Transverse colon (tissue), 4 donors: ENCODE measurements around the gene SSC5D. TPM values are rescaled to one million over a fixed set of nuclear protein-coding genes. Genes with fewer than 3 reads are reported as not detected.
A peak's percentile ranks its signal among the peaks of the same experiment; 100 is the strongest.

Experiments used
- DNase-seq: peaks from one replicate; pipeline ENCODE4 v3.0.0-alpha.2; 2019
- H3K27ac ChIP-seq, 4 donors: fragments of 200-600 bp; sonication (generic); 2 replicates each; pipeline ENCODE4 v1.5.1; 2016 to 2018; ENCODE audit warnings: inconsistent platforms in 4 of 4
- H3K27me3 ChIP-seq: fragments of 200-600 bp; sonication (generic); 2 replicates; pipeline ENCODE4 v1.5.1; 2017; ENCODE audit warnings: inconsistent platforms
- H3K36me3 ChIP-seq, 4 donors: fragments of 200-600 bp; sonication (generic); 2 replicates each; pipeline ENCODE4 v1.5.1; 2017 to 2019; ENCODE audit warnings: inconsistent platforms in 4 of 4
- H3K4me1 ChIP-seq, 4 donors: fragments of 200-600 bp; sonication (generic); 2 replicates each; pipeline ENCODE4 v1.5.1; 2017 to 2020; ENCODE audit warnings: inconsistent platforms in 4 of 4
- H3K4me3 ChIP-seq, 4 donors: fragments of 200-600 bp; sonication (generic); 1 replicate in 1 of 4; 2 replicates in 3 of 4; pipeline versions ENCODE4 v1.5.1 to v1.6.1; 2017 to 2019; ENCODE audit warnings: inconsistent platforms in 4 of 4
- H3K9me3 ChIP-seq, 2 donors: fragments of 200-600 bp; sonication (generic); 2 replicates each; pipeline ENCODE4 v1.5.1; 2017 to 2019; ENCODE audit warnings: inconsistent platforms in 2 of 2
- EP300 ChIP-seq: sonication (generic); formaldehyde crosslinking; IDR thresholded peaks from one replicate; pipeline ENCODE4 v1.6.1; 2017; ENCODE audit warnings: antibody characterized with exemption, low read depth
- POLR2A ChIP-seq: fragments of 450-650 bp; IDR thresholded peaks from one replicate; pipeline ENCODE4 v1.6.1; 2016; ENCODE audit warnings: antibody characterized with exemption, mild to moderate bottlenecking, moderate library complexity
- POLR2AphosphoS5 ChIP-seq, 3 donors: sonication (generic); formaldehyde crosslinking; IDR thresholded peaks; one replicate each; pipeline ENCODE4 v1.6.1; 2016; ENCODE audit warnings: antibody characterized with exemption in 3 of 3
- WGBS, 2 donors: methylation state at CpG; one replicate each; pipeline ENCODE4 v1.1.5; 2018; ENCODE audit warnings: low coverage in 1 of 2; 5-methylcytosine and 5-hydroxymethylcytosine counted together
- in situ Hi-C, 4 donors: fragments of 200-750 bp; cut with MboI; loops; one replicate each; pipeline versions ENCODE4 v1.15.0 to v1.15.1; 2017; ENCODE audit warnings: low sequenced_read_pairs in 3 of 4, low pct_ligation_motif_present in 1 of 4, low pct_unique_long_range_greater_than_20kb in 1 of 4
- intact Hi-C: fragments of 100-400 bp; cut with DNase I; formaldehyde crosslinking; loops from one replicate; pipeline ENCODE4 v1.15.1; 2023; ENCODE audit warnings: low total_unique reads
- total RNA-seq, 4 donors: library from RNA; depleted of rRNA; stranded (reverse); fragments of >200 nt; gene quantifications; one replicate each; pipeline ENCODE4 v1.1.0, GENCODE V29; 2016
- TF ChIP-seq, protein P1 (sequence below), 5 experiments: fragments of 200-600 bp in 3 of 5; fragments of 450-650 bp in 2 of 5; sonication (generic) in 3 of 5; IDR thresholded peaks; 1 replicate in 2 of 5; 2 replicates in 3 of 5; pipeline ENCODE4 v1.5.1; 2016 to 2017; ENCODE audit warnings: antibody characterized with exemption in 5 of 5, inconsistent platforms in 3 of 5, mild to moderate bottlenecking in 2 of 5, moderate library complexity in 1 of 5

Gene SSC5D
- total RNA-seq, 4 donors from 2014 or later: 3.4 to 41.2 (median 11.1) TPM

DNA sequence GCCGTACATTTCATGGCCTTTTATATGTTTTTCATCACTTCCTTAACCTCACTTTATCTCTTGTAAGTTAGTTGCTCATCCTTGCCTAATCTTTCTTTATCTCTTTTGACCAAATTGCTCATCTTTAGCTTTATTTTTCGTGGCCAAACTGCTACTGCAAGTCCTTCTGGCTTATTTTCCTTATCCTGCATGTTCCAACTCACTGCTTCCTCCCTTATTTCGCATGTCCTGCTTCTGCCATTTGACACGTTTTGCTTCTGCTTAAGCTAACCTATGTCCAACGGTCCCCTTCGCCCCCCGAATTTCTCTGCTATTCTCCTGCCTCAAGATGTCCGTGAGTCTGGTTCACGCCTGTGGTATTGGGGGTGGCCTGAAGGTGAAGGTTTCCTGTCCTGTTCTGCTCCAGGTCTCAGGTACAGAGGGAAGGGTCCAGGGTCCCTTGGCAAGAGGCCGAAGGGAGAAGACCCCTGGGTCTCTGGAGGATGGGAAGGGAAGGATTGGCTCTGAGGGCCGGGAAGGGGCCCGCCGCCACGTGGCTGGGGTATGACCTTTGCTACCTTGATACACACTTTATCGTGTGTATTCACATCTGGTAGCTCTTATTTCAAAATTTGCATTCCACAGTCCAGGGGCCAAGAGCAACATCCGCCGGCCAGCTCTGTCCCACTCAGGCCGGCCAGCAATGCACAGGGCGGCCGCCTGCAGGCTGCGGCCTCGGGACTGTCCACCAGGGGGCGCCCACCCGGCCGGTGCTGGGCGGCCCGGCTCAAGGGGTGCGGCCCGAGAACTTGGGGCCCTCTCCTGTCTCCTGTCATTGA is 20.8 kb upstream of the SSC5D start:
- Histone ChIP-seq H3K27me3 (no peaks in the 10 kb centered on the region), H3K4me1 (peaks cover 3 to 7% (median 5%) of the 10 kb centered on the region in 4 donors), H3K4me3 (no peak overlapping the region), H3K9me3 (no peaks in the 10 kb centered on the region), H3K36me3 (no peaks in the 10 kb centered on the region), H3K27ac (no peak overlapping the region)
- intact Hi-C loops (loop anchor here (2.0 kb wide), 1 partner anchor 37 kb away; no protein-coding TSS in a partner anchor), in situ Hi-C loops (no loop called here)
- TF ChIP-seq EP300 (no peak), POLR2AphosphoS5 (IDR thresholded peaks at IDR 0.05) (no peak), POLR2A (no peak)
- TF ChIP-seq, protein P1, sequence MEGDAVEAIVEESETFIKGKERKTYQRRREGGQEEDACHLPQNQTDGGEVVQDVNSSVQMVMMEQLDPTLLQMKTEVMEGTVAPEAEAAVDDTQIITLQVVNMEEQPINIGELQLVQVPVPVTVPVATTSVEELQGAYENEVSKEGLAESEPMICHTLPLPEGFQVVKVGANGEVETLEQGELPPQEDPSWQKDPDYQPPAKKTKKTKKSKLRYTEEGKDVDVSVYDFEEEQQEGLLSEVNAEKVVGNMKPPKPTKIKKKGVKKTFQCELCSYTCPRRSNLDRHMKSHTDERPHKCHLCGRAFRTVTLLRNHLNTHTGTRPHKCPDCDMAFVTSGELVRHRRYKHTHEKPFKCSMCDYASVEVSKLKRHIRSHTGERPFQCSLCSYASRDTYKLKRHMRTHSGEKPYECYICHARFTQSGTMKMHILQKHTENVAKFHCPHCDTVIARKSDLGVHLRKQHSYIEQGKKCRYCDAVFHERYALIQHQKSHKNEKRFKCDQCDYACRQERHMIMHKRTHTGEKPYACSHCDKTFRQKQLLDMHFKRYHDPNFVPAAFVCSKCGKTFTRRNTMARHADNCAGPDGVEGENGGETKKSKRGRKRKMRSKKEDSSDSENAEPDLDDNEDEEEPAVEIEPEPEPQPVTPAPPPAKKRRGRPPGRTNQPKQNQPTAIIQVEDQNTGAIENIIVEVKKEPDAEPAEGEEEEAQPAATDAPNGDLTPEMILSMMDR (IDR thresholded peaks at IDR 0.05): peak; percentile 91 to 100 (median 99)
- DNase-seq: peak; percentile 75
- WGBS, 2 donors: 33 to 59% methylated on average over 8 to 29 of the region's 29 CpGs

DNA sequence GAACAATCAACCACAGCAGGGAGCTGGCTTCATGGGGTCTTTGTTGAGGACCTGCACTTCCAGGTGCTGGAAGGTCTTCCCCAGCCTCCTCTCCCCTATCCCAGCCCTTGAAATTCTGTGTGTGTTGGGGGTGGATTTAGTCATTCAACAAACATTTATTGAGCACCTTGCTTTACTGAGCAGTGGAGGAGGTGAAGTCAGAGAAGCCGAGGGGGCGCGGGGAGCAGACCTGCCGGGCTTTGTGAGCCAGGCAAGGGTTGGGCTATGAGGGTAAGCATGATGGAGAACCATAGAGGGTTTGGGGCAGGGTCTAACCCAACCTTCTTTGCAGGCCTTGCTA is 20.2 kb upstream of the SSC5D start:
- 23% methylated on average over 4 of the region's 4 CpGs; no CpG with 5 or more reads in 1 of the 2 donors for WGBS, 2 donors
- in situ Hi-C loops: no loop called here
- Histone ChIP-seq H3K27me3 (no peaks in the 10 kb centered on the region), H3K4me3 (no peak overlapping the region), H3K36me3 (no peaks in the 10 kb centered on the region), H3K9me3 (no peaks in the 10 kb centered on the region), H3K4me1 (peaks cover 3 to 5% (median 3%) of the 10 kb centered on the region in 4 donors), H3K27ac (no peak overlapping the region)
- TF ChIP-seq, protein P1 (IDR thresholded peaks at IDR 0.05): peak in 2 of 5 experiments; percentile 19 to 41
- TF ChIP-seq EP300 (no peak), POLR2AphosphoS5 (IDR thresholded peaks at IDR 0.05) (no peak)
- no peak for DNase-seq
- intact Hi-C loops: no loop called here

DNA sequence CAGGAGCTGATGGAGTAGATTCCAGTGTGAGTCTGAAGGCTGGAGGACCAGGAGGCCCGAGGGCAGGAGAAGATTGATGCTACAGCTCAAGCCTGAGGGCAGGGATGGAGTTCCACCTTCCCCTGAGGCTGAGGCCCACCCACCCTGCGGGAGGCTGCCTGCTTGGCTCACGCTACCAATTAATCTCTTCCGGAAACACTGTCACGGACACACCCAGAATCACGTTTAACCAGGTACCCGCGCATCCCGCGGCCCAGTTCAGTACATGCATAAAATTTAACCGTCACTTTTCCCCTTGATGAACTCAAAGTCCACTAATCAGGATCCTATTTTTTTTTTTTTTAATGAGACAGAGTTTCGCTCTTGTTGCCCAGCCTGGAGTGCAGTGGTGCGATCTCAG is 17.0 kb upstream of the SSC5D start:
- TF ChIP-seq POLR2AphosphoS5 (IDR thresholded peaks at IDR 0.05): no peak
- intact Hi-C loops: no loop called here

DNA sequence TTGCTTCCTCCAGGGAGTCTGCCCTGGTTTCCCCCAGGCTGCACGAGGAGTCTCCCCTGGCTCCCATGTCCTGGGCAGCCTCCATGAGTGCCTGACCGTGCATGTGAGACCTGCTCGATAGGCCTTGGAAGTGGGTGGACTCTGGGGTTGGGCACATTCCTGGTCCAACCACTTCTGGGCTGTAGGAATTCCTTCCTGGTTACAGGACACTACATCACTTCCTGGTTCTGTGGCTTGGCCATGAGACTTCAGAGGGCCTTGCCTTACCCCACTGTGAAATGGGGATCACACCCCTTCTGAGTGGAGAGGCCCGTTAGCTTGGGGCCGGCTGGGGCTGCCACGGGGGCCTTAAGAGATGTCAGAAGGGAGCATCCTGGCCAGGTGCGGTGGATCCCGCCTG is 15.8 kb upstream of the SSC5D start:
- intact Hi-C loops (no loop called here), in situ Hi-C loops (no loop called here)
- H3K36me3 ChIP-seq: no peaks in the 10 kb centered on the region
- H3K4me3 ChIP-seq: no peak overlapping the region
- H3K4me1 ChIP-seq: peaks cover 7 to 13% (median 9%) of the 10 kb centered on the region in 4 donors
- no peak overlapping the region for H3K27ac ChIP-seq
- no peak for DNase-seq
- no peaks in the 10 kb centered on the region for H3K27me3 ChIP-seq
- H3K9me3 ChIP-seq: no peaks in the 10 kb centered on the region
- TF ChIP-seq, protein P1 (IDR thresholded peaks at IDR 0.05): no peak
- 60 to 84% methylated on average over 2 to 8 of the region's 8 CpGs for WGBS, 2 donors

More for the DNA sequence above, 17.0 kb upstream of the SSC5D start:
- Histone ChIP-seq H3K27me3 (no peaks in the 10 kb centered on the region), H3K4me1 (peaks cover 5 to 8% (median 8%) of the 10 kb centered on the region in 4 donors), H3K27ac (no peak overlapping the region), H3K9me3 (no peaks in the 10 kb centered on the region), H3K4me3 (no peak overlapping the region), H3K36me3 (no peaks in the 10 kb centered on the region)
- no peak for DNase-seq
- 51 to 69% methylated on average over 7 to 13 of the region's 13 CpGs for WGBS, 2 donors
- in situ Hi-C loops: no loop called here
